K562 (cell line): ENCODE data around the gene ZNF48. TPM values are rescaled to one million over a fixed set of nuclear protein-coding genes. Genes with fewer than 3 reads are reported as not detected.
A peak's percentile ranks its signal among the peaks of the same experiment; 100 is the strongest.

Experiments used
- ARHGAP35 ChIP-seq: fragments of 450-650 bp; IDR thresholded peaks from 2 replicates; pipeline ENCODE4 v1.6.1; 2018; ENCODE audit not compliant: partially characterized antibody
- CBX3 ChIP-seq, 2 experiments: IDR thresholded peaks; 1 replicate in 1 of 2; 2 replicates in 1 of 2; pipeline ENCODE4 v1.6.1; 2012; ENCODE audit warnings: inconsistent platforms in 2 of 2, low read length in 2 of 2, borderline replicate concordance in 1 of 2, control low read depth in 1 of 2
- DLX4 ChIP-seq: fragments of 250-450 bp; sonication (Bioruptor Pico); IDR thresholded peaks from 2 replicates; pipeline ENCODE4 v1.6.1; 2021; ENCODE audit warnings: mild to moderate bottlenecking
- ETS1 ChIP-seq: conservative IDR thresholded peaks from 2 replicates; pipeline ENCODE4 v1.6.1; 2011; ENCODE audit warnings: low read depth, mild to moderate bottlenecking, low read length; ENCODE audit not compliant: control insufficient read depth
- HOMEZ ChIP-seq: fragments of 250-450 bp; sonication (Bioruptor Pico); IDR thresholded peaks from 2 replicates; pipeline ENCODE4 v1.4.0; 2020; ENCODE audit warnings: mild to moderate bottlenecking, moderate library complexity
- HOXB6 ChIP-seq: fragments of 250-450 bp; sonication (Bioruptor Pico); IDR thresholded peaks from 2 replicates; pipeline ENCODE4 v1.5.1; 2022; ENCODE audit warnings: mild to moderate bottlenecking, borderline replicate concordance
- IRF9 ChIP-seq: fragments of 450-650 bp; IDR thresholded peaks from 2 replicates; pipeline ENCODE4 v1.6.1; 2016; ENCODE audit warnings: missing biosample characterization, missing genetic modification characterization
- MAX ChIP-seq: sonication (generic); formaldehyde crosslinking; IDR thresholded peaks from 2 replicates; pipeline ENCODE4 v1.9.0; 2022; ENCODE audit warnings: mild to moderate bottlenecking, missing genetic modification reagents
- MEF2A ChIP-seq: IDR thresholded peaks from 2 replicates; pipeline ENCODE4 v1.6.1; 2011; ENCODE audit warnings: low read depth, mild to moderate bottlenecking, low read length, moderate library complexity; ENCODE audit not compliant: control insufficient read depth
- NBN ChIP-seq: fragments of 450-650 bp; IDR thresholded peaks from 2 replicates; pipeline ENCODE4 v1.6.1; 2016; ENCODE audit warnings: low read depth, mild to moderate bottlenecking
- PML ChIP-seq: IDR thresholded peaks from 2 replicates; pipeline ENCODE4 v1.6.1; 2012; ENCODE audit warnings: low read length, inconsistent platforms
- POLR2B ChIP-seq: fragments of 450-650 bp; IDR thresholded peaks from 2 replicates; pipeline ENCODE4 v1.6.1; 2018; ENCODE audit warnings: low read depth; ENCODE audit not compliant: partially characterized antibody
- POLR3A ChIP-seq: IDR thresholded peaks from 2 replicates; pipeline ENCODE4 v1.6.1; 2011; ENCODE audit warnings: borderline replicate concordance, mild to moderate bottlenecking, moderate library complexity; ENCODE audit not compliant: insufficient read length, insufficient read depth; ENCODE audit errors: extremely low read depth
- RBM17 ChIP-seq: fragments of 200-400 bp; formaldehyde crosslinking; IDR thresholded peaks from 2 replicates; pipeline ENCODE4 v1.6.1; 2017; ENCODE audit warnings: low read depth, mild to moderate bottlenecking, low read length, borderline replicate concordance
- SIX5 ChIP-seq, 2 experiments: IDR thresholded peaks; 2 replicates each; pipeline ENCODE4 v1.6.1; 2011; ENCODE audit warnings: low read length in 2 of 2, borderline replicate concordance in 1 of 2, low read depth in 1 of 2, mild to moderate bottlenecking in 1 of 2, moderate library complexity in 1 of 2; ENCODE audit not compliant: insufficient read depth in 1 of 2
- SMAD1 ChIP-seq: fragments of 150-350 bp; IDR thresholded peaks from 2 replicates; pipeline ENCODE4 v1.6.1; 2014; ENCODE audit warnings: low read length, low read depth; ENCODE audit not compliant: partially characterized antibody
- ZNF274 ChIP-seq: IDR thresholded peaks from 2 replicates; pipeline ENCODE4 v1.6.1; 2011; ENCODE audit warnings: low read depth, mild to moderate bottlenecking, low read length, moderate library complexity, borderline replicate concordance
- ZNF512 ChIP-seq: IDR thresholded peaks from 2 replicates; pipeline ENCODE4 v1.6.1; 2016; ENCODE audit warnings: missing genetic modification characterization, missing compliant biosample characterization
- ZNF766 ChIP-seq: fragments of 200-800 bp; sonication (Bioruptor generic); conservative IDR thresholded peaks from 2 replicates; pipeline ENCODE4 v1.6.1; 2016; ENCODE audit warnings: missing genetic modification characterization, missing compliant biosample characterization
- ZNF778 ChIP-seq: fragments of 450-650 bp; formaldehyde crosslinking; IDR thresholded peaks from 2 replicates; pipeline ENCODE4 v1.4.0; 2020; ENCODE audit warnings: mild to moderate bottlenecking, moderate library complexity
- polyA plus RNA-seq, 8 experiments: library from polyadenylated mRNA; depleted of rRNA in 4 of 8; stranded (reverse) in 5 of 8; unstranded in 3 of 8; fragments of >200 nt; fragmentation: Nextera tagmentation in 2 of 8; fragmentation: Illumina TruSeq in 1 of 8; extraction: Ambion mirVana in 2 of 8; extraction: Trizol in 1 of 8; gene quantifications; 2 replicates each; pipeline versions ENCODE4 v1.2.1 to v1.2.3, GENCODE V29; 2011 to 2014; ENCODE audit warnings: inconsistent platforms in 1 of 8, missing spikeins in 1 of 8
- total RNA-seq, 7 experiments: library from RNA; depleted of rRNA in 6 of 7; stranded (reverse); fragments of >200 nt in 6 of 7; fragmentation: Illumina TruSeq in 2 of 7; extraction: Trizol in 2 of 7; gene quantifications; 2 replicates each; pipeline versions ENCODE4 v1.2.1 to v1.2.3, GENCODE V29; 2011 to 2021; ENCODE audit warnings: low replicate concordance in 1 of 7

Gene ZNF48
- total and polyA plus RNA-seq, 9 of the 15 experiments (the other 6 are each of a cell fraction or from before 2014, with no cell fraction given) = 0.38 to 11.6 (median 4.7) TPM

- TF ChIP-seq ZNF778 (no peak), SMAD1 (no peak), MAX (CRISPR knock-in tag) (peak; percentile 82), ZNF274 (no peak), ETS1 (no peak), PML (peak; percentile 36; the same call in 1 of the 2 replicates), ARHGAP35 (no peak), ZNF512 (no peak), POLR2B (peak; percentile 56), IRF9 (no peak), DLX4 (CRISPR knock-in tag) (no peak), CBX3 (IDR thresholded peaks at IDR 0.05; ENCODE audit: borderline replicate concordance in 1 of 2, low read length in 2 of 2) (0 out of 3 replicates have a peak, but pooled peaks of 1 of the 2 experiments have one; percentile 26), SIX5 (IDR thresholded peaks at IDR 0.05; ENCODE audit: borderline replicate concordance in 1 of 2, insufficient read depth in 1 of 2, low read depth in 1 of 2, low read length in 2 of 2) (no peak), ZNF766 (CRISPR knock-in tag) (no peak), MEF2A (no peak), RBM17 (no peak), HOMEZ (no peak), NBN (peak; percentile 73; the same call in 1 of the 2 replicates), POLR3A (no peak), HOXB6 (CRISPR knock-in tag) (no peak)
Observed at GRCh38 chr16:30378236-30379157, 16.7 kb upstream of the ZNF48 start (continued).
